ENCODE results near the gene USP35. TPM values are rescaled to one million over a fixed set of nuclear protein-coding genes. Genes with fewer than 3 reads are reported as not detected.

USP35 gene
- total RNA-seq, 1 donor, result 10.2 TPM

DNA sequence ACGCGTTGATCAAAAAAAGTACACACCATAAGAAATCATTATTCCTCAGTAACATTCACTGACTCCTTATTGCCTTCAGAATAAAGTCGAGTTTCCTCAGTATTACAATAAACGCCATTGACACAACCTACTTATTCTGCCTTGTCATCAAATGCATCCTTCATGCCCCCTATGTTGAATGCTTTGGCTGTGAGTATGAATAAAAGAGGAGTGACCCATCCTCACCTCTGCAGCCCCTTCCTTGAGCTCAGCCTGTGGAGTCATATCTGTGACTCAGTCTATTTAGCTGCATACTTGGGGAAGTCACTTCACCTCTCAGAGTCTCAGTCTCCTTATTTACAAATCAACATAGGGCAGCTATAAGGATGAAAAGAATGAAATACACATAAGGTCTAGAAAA is 65.1 kb downstream of the USP35 start:
- TF ChIP-seq, protein P1, sequence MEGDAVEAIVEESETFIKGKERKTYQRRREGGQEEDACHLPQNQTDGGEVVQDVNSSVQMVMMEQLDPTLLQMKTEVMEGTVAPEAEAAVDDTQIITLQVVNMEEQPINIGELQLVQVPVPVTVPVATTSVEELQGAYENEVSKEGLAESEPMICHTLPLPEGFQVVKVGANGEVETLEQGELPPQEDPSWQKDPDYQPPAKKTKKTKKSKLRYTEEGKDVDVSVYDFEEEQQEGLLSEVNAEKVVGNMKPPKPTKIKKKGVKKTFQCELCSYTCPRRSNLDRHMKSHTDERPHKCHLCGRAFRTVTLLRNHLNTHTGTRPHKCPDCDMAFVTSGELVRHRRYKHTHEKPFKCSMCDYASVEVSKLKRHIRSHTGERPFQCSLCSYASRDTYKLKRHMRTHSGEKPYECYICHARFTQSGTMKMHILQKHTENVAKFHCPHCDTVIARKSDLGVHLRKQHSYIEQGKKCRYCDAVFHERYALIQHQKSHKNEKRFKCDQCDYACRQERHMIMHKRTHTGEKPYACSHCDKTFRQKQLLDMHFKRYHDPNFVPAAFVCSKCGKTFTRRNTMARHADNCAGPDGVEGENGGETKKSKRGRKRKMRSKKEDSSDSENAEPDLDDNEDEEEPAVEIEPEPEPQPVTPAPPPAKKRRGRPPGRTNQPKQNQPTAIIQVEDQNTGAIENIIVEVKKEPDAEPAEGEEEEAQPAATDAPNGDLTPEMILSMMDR (IDR thresholded peaks at IDR 0.05; ENCODE audit: insufficient read depth, low read length), result no peak
- no peak for DNase-seq (ENCODE audit: low read depth)
- no peak overlapping the region for H3K4me3 ChIP-seq (ENCODE audit: low read depth, low read length)

DNA sequence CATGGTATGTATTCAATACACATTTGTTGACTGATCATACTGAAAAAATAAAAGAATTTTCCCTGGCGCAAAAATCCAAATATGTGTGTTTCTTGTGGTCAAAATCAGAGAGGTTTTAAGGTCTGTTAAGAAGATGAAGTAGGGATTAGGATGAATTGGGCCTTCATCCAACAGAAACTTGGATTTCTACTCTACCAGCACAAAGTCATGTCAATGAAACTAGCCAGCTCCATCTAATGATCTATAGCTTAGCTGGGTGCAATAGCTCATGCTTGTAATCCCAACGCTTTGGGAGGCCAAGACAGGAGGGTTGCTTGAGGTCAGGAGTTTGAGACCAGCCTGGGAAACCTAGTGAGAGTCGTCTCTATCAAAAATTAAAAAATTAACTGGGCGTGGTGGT is 65.5 kb downstream of the USP35 start:
- TF ChIP-seq, protein P1 (IDR thresholded peaks at IDR 0.05; ENCODE audit: insufficient read depth, low read length), result no peak
- no peak overlapping the region for H3K4me3 ChIP-seq (ENCODE audit: low read depth, low read length)
- DNase-seq (ENCODE audit: low read depth), result peak; percentile 35

GRCh38 chr11:78255919-78256318 is 67.2 kb downstream of the USP35 start:
- TF ChIP-seq, protein P1 (IDR thresholded peaks at IDR 0.05; ENCODE audit: insufficient read depth, low read length), result no peak
- no peak overlapping the region for H3K4me3 ChIP-seq (ENCODE audit: low read depth, low read length)
- no peak for DNase-seq (ENCODE audit: low read depth)

DNA sequence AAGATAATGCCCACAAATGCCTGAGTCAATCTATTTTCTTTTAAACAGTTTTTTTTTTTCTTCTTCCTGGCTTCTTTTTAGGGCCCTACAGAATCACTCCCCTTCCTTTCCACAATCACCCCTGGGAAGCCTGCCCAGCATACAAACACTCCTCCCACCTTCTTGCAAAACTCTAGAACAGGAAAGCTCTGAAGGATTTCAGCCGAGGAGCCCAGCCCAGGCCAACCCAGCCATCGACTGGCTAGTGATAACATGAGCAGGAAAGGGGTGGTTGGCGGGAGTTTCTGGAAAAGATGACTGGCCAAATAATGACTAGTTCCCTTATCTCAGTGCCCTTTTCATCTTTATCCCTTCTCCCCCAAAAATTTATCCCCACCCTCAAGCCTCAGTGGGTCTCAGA is 68.2 kb downstream of the USP35 start:
- peak; percentile 99 for DNase-seq (ENCODE audit: low read depth)
- TF ChIP-seq, protein P1 (IDR thresholded peaks at IDR 0.05; ENCODE audit: insufficient read depth, low read length), result no peak

GRCh38 chr11:78257654-78258053 is 68.9 kb downstream of the USP35 start:
- DNase-seq (ENCODE audit: low read depth), result no peak
- TF ChIP-seq, protein P1 (IDR thresholded peaks at IDR 0.05; ENCODE audit: insufficient read depth, low read length), result no peak
- no peak overlapping the region for H3K4me3 ChIP-seq (ENCODE audit: low read depth, low read length)

More for the DNA sequence above, 68.2 kb downstream of the USP35 start:
- H3K4me3 ChIP-seq (ENCODE audit: low read depth, low read length), result no peak overlapping the region

GRCh38 chr11:78259777-78260487 is 71.2 kb downstream of the USP35 start:
- DNase-seq (ENCODE audit: low read depth), result no peak
- no peak overlapping the region for H3K4me3 ChIP-seq (ENCODE audit: low read depth, low read length)
- TF ChIP-seq, protein P1 (IDR thresholded peaks at IDR 0.05; ENCODE audit: insufficient read depth, low read length), result no peak

DNA sequence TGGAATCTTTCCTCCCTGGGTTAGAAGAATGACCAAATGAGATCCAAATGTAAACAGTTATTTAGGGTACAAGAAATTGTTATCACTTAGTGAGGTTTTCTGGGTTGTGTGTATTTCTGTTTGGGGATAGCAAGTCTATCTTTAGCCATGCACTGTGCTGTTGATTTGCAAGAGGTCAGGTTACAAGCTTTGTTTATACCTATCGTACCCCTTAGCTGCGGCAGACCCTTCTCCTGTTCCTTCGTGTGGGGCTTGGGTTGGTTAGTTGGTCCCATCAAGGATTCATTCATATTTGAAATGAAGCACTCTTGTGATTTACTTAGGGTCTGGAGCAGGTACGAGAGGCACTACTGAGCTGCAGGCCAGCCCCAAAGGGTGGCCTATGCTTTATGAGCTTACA is 72.6 kb downstream of the USP35 start:
- no peak overlapping the region for H3K4me3 ChIP-seq (ENCODE audit: low read depth, low read length)
- no peak for DNase-seq (ENCODE audit: low read depth)
- TF ChIP-seq, protein P1 (IDR thresholded peaks at IDR 0.05; ENCODE audit: insufficient read depth, low read length), result no peak
